HepG2 (cell line): ENCODE measurements around the gene CELF2. TPM values are rescaled to one million over a fixed set of nuclear protein-coding genes. Genes with fewer than 3 reads are reported as not detected.

Experiments used
- ATAC-seq: fragments of 200-7000 bp; cut with Tn5 transposase; 3 replicates; pipeline ENCODE4 v1.9.1; 2020; ENCODE audit warnings: mild to moderate bottlenecking, moderate library complexity
- BruUV-seq: library from RNA; stranded (reverse); fragments of 400-500 nt; replicated peaks from 2 replicates; lab custom pipeline; 2021; lab: Mats Ljungman, UMichigan
- CTCF ChIA-PET: fragments of 300-600 bp; formaldehyde crosslinking; extraction: SDS; loops from one replicate; lab custom pipeline; 2021; ENCODE audit warnings: low total read pairs, inconsistent platforms, low intra/inter-chr PET ratio; lab: Yijun Ruan, JAX
- POLR2A ChIA-PET: fragments of 350-600 bp; sonication (Branson Sonifier 250); formaldehyde crosslinking; loops from one replicate; lab custom pipeline; 2020; ENCODE audit warnings: antibody characterized with exemption, inconsistent platforms; lab: Yijun Ruan, JAX
- DNase-seq: peaks from one replicate; pipeline ENCODE4 v3.0.0-alpha.2; 2015; ENCODE audit warnings: low spot score
- FAIRE-seq: peaks from 3 replicates; lab custom pipeline; 2011; peaks lifted over from hg19 to GRCh38; lab: Jason Lieb, UNC
- H2AFZ ChIP-seq: one replicate; pipeline ENCODE4 v1.6.1; 2011; ENCODE audit warnings: low read length, inconsistent platforms
- H3K27ac ChIP-seq: fragments of 300-600 bp; 3 replicates; pipeline ENCODE4 v1.8.0; 2011; ENCODE audit warnings: mixed run types, mild to moderate bottlenecking, mixed read lengths, low read length, inconsistent platforms; ENCODE audit not compliant: insufficient read depth; ENCODE audit errors: extremely low read length
- H3K27me3 ChIP-seq, 2 experiments: fragments of 200-600 bp in 1 of 2; 2 replicates in 1 of 2; 3 replicates in 1 of 2; pipeline versions ENCODE4 v1.6.0 to v1.8.0; 2011; ENCODE audit warnings: low read length in 2 of 2, mild to moderate bottlenecking in 2 of 2, moderate library complexity in 2 of 2, inconsistent platforms in 1 of 2; ENCODE audit not compliant: insufficient read depth in 2 of 2, control insufficient read depth in 1 of 2
- H3K36me3 ChIP-seq, 2 experiments: fragments of 200-600 bp in 1 of 2; replicated peaks in 1 of 2; 2 replicates in 1 of 2; 3 replicates in 1 of 2; pipeline versions ENCODE4 v1.5.1 to v1.8.0; 2011; ENCODE audit warnings: low read length in 2 of 2, inconsistent platforms in 1 of 2; ENCODE audit not compliant: insufficient read depth in 2 of 2, control insufficient read depth in 1 of 2
- H3K4me1 ChIP-seq: 2 replicates; pipeline ENCODE4 v1.5.1; 2012; ENCODE audit warnings: low read length, inconsistent platforms; ENCODE audit not compliant: insufficient read depth
- H3K4me2 ChIP-seq: 2 replicates; pipeline ENCODE4 v1.6.0; 2011; ENCODE audit warnings: low read depth, low read length, inconsistent platforms
- H3K4me3 ChIP-seq, 3 experiments: fragments of 200-600 bp in 1 of 3; sonication (generic), shearing (Covaris generic) in 1 of 3; replicated peaks in 1 of 3; 2 replicates each; pipeline ENCODE4 v1.5.1; 2011 to 2016; ENCODE audit warnings: low read length in 3 of 3, inconsistent platforms in 2 of 3, low read depth in 2 of 3, mild to moderate bottlenecking in 2 of 3, control low read depth in 1 of 3, mixed read lengths in 1 of 3; ENCODE audit not compliant: insufficient read depth in 1 of 3
- H3K79me2 ChIP-seq: one replicate; pipeline ENCODE4 v1.6.1; 2011; ENCODE audit warnings: low read length, inconsistent platforms; ENCODE audit not compliant: insufficient read depth
- H3K9ac ChIP-seq: 2 replicates; pipeline ENCODE4 v1.6.0; 2011; ENCODE audit warnings: mild to moderate bottlenecking, low read depth, low read length, inconsistent platforms; ENCODE audit not compliant: insufficient read depth
- H3K9me3 ChIP-seq: 2 replicates; pipeline ENCODE4 v1.5.1; 2012; ENCODE audit warnings: mild to moderate bottlenecking, low read length
- H4K20me1 ChIP-seq: 2 replicates; pipeline ENCODE4 v1.6.0; 2011; ENCODE audit warnings: inconsistent platforms, mild to moderate bottlenecking, low read length, moderate library complexity; ENCODE audit not compliant: insufficient read depth
- GATAD2A ChIP-seq: IDR thresholded peaks from 2 replicates; pipeline ENCODE4 v1.6.1; 2016
- GFI1 ChIP-seq: sonication (generic); formaldehyde crosslinking; IDR thresholded peaks from 2 replicates; pipeline ENCODE4 v1.5.0; 2020; ENCODE audit warnings: missing genetic modification reagents, mild to moderate bottlenecking, borderline replicate concordance
- HIVEP1 ChIP-seq: sonication (generic); formaldehyde crosslinking; IDR thresholded peaks from 2 replicates; pipeline ENCODE4 v1.4.0; 2020; ENCODE audit warnings: mild to moderate bottlenecking, missing genetic modification reagents
- MAF1 ChIP-seq: sonication (generic); formaldehyde crosslinking; IDR thresholded peaks from 2 replicates; pipeline ENCODE4 v1.5.0; 2020; ENCODE audit warnings: missing genetic modification reagents, borderline replicate concordance
- RCOR2 ChIP-seq: IDR thresholded peaks from 2 replicates; pipeline ENCODE4 v1.6.1; 2016; ENCODE audit warnings: missing biosample characterization, missing genetic modification reagents
- SNAI1 ChIP-seq: sonication (generic); formaldehyde crosslinking; IDR thresholded peaks from 2 replicates; pipeline ENCODE4 v1.5.0; 2020; ENCODE audit warnings: mild to moderate bottlenecking, missing genetic modification reagents, borderline replicate concordance
- TGIF2 ChIP-seq: IDR thresholded peaks from 2 replicates; pipeline ENCODE4 v1.6.1; 2016; ENCODE audit warnings: control low read depth, missing compliant biosample characterization
- THAP11 ChIP-seq: IDR thresholded peaks from 2 replicates; pipeline ENCODE4 v1.6.1; 2016; ENCODE audit warnings: missing biosample characterization, missing genetic modification reagents
- ZBTB37 ChIP-seq: sonication (generic); formaldehyde crosslinking; IDR thresholded peaks from 2 replicates; pipeline ENCODE4 v1.4.0; 2020; ENCODE audit warnings: mild to moderate bottlenecking, missing genetic modification reagents
- ZNF577 ChIP-seq: sonication (generic); formaldehyde crosslinking; IDR thresholded peaks from 2 replicates; pipeline ENCODE4 v1.4.0; 2020; ENCODE audit warnings: mild to moderate bottlenecking, low read depth, missing genetic modification reagents, borderline replicate concordance
- ZNF619 ChIP-seq: sonication (generic); formaldehyde crosslinking; IDR thresholded peaks from 2 replicates; pipeline ENCODE4 v1.4.0; 2020; ENCODE audit warnings: mild to moderate bottlenecking, missing genetic modification reagents
- ZNF749 ChIP-seq: sonication (generic); formaldehyde crosslinking; IDR thresholded peaks from 2 replicates; pipeline ENCODE4 v1.8.0; 2022; ENCODE audit warnings: mild to moderate bottlenecking, missing genetic modification reagents, moderate library complexity, borderline replicate concordance
- WGBS: methylation state at CpG from one replicate; pipeline ENCODE4 v1.1.6; 2017; ENCODE audit warnings: low lambda C conversion rate; 5-methylcytosine and 5-hydroxymethylcytosine counted together
- in situ Hi-C: cut with HindIII; loops from 2 replicates; pipeline ENCODE4 v1.10.0; 2017; ENCODE audit warnings: low pct_unique_long_range_greater_than_20kb; ENCODE audit not compliant: extremely low pct_ligation_motif_present
- intact Hi-C: fragments of 100-400 bp; cut with micrococcal nuclease; formaldehyde crosslinking; loops from one replicate; pipeline ENCODE4 v1.10.0; 2022; ENCODE audit not compliant: unreplicated experiment
- polyA plus RNA-seq, 8 experiments: library from polyadenylated mRNA; depleted of rRNA in 3 of 8; stranded (reverse) in 7 of 8; unstranded in 1 of 8; fragments of >200 nt; fragmentation: Illumina TruSeq in 4 of 8; extraction: Trizol in 4 of 8; gene quantifications; 2 replicates each; pipeline versions ENCODE4 v1.2.1 to v1.2.3, GENCODE V29; 2011 to 2016; ENCODE audit warnings: low read depth in 4 of 8, missing spikeins in 1 of 8, mixed read lengths in 1 of 8; ENCODE audit not compliant: insufficient read depth in 1 of 8
- total RNA-seq, 5 experiments: library from RNA; depleted of rRNA; stranded (reverse); fragments of >200 nt; fragmentation: Illumina TruSeq; extraction: Trizol; gene quantifications; 2 replicates each; pipeline ENCODE4 v1.2.3, GENCODE V29; 2016; ENCODE audit warnings: low read depth in 1 of 5
- TF ChIP-seq, protein P1 (sequence below): sonication (generic); formaldehyde crosslinking; IDR thresholded peaks from 2 replicates; pipeline ENCODE4 v1.4.0; 2020; ENCODE audit warnings: mild to moderate bottlenecking, missing genetic modification reagents
- TF ChIP-seq, protein P2 (sequence below): sonication (generic); formaldehyde crosslinking; IDR thresholded peaks from 2 replicates; pipeline ENCODE4 v1.5.0; 2020; ENCODE audit warnings: missing genetic modification reagents

CELF2 gene
- total and polyA plus RNA-seq, 2 of the 13 experiments (the other 11 are each of a cell fraction or from before 2014, with no cell fraction given), result not detected

GRCh38 chr10:11213137-11213536 lies 195.5 kb downstream of the CELF2 start:
- 0% methylated on average over 4 of the region's 4 CpGs for WGBS
- Histone ChIP-seq H3K27me3 (peaks cover 0 to 32% of the 10 kb centered on the region in 2 experiments; a peak in 2 of 5 replicates), H3K79me2 (no peaks in the 10 kb centered on the region), H3K4me3 (no peak overlapping the region), H3K9me3 (no peaks in the 10 kb centered on the region), H3K4me1 (no peaks in the 10 kb centered on the region), H3K9ac (no peak overlapping the region), H3K36me3 (no peaks in the 10 kb centered on the region), H3K4me2 (no peak overlapping the region), H2AFZ (no peak overlapping the region), H3K27ac (no peak overlapping the region), H4K20me1 (no peaks in the 10 kb centered on the region; the same call in 1 of the 2 replicates)
- ATAC-seq, result no peak
- POLR2A ChIA-PET, result no interaction called here
- in situ Hi-C loops (no loop called here), intact Hi-C loops (no loop called here)
- DNase-seq, result no peak
- no peak for FAIRE-seq
- BruUV-seq, result no TSS peak
- CTCF ChIA-PET, result no interaction called here
- TF ChIP-seq ZNF619 (CRISPR knock-in tag) (no peak), GFI1 (CRISPR knock-in tag) (no peak), SNAI1 (CRISPR knock-in tag) (no peak), HIVEP1 (CRISPR knock-in tag) (no peak), ZNF577 (no peak), MAF1 (CRISPR knock-in tag) (no peak), ZBTB37 (CRISPR knock-in tag) (no peak), ZNF749 (CRISPR knock-in tag) (no peak), RCOR2 (CRISPR knock-in tag) (no peak), TGIF2 (CRISPR knock-in tag) (no peak), THAP11 (CRISPR knock-in tag) (no peak), GATAD2A (no peak)
- TF ChIP-seq, protein P1, sequence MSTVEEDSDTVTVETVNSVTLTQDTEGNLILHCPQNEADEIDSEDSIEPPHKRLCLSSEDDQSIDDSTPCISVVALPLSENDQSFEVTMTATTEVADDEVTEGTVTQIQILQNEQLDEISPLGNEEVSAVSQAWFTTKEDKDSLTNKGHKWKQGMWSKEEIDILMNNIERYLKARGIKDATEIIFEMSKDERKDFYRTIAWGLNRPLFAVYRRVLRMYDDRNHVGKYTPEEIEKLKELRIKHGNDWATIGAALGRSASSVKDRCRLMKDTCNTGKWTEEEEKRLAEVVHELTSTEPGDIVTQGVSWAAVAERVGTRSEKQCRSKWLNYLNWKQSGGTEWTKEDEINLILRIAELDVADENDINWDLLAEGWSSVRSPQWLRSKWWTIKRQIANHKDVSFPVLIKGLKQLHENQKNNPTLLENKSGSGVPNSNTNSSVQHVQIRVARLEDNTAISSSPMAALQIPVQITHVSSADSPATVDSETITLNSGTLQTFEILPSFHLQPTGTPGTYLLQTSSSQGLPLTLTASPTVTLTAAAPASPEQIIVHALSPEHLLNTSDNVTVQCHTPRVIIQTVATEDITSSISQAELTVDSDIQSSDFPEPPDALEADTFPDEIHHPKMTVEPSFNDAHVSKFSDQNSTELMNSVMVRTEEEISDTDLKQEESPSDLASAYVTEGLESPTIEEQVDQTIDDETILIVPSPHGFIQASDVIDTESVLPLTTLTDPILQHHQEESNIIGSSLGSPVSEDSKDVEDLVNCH (CRISPR knock-in tag), result no peak
- TF ChIP-seq, protein P2, sequence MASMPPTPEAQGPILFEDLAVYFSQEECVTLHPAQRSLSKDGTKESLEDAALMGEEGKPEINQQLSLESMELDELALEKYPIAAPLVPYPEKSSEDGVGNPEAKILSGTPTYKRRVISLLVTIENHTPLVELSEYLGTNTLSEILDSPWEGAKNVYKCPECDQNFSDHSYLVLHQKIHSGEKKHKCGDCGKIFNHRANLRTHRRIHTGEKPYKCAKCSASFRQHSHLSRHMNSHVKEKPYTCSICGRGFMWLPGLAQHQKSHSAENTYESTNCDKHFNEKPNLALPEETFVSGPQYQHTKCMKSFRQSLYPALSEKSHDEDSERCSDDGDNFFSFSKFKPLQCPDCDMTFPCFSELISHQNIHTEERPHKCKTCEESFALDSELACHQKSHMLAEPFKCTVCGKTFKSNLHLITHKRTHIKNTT (CRISPR knock-in tag), result no peak
